K562 (cell line): ENCODE results near the gene TUBB6. TPM values are rescaled to one million over a fixed set of nuclear protein-coding genes. Genes with fewer than 3 reads are reported as not detected.

Experiments used
- ATAC-seq: fragments of 200-7000 bp; cut with Tn5 transposase; 3 replicates; pipeline ENCODE4 v1.9.1; 2020; ENCODE audit warnings: moderate library complexity
- BruUV-seq: library from RNA; stranded (reverse); fragments of 400-500 nt; replicated peaks from 2 replicates; lab custom pipeline; 2021; lab: Mats Ljungman, UMichigan
- CTCF ChIA-PET: fragments of 300-600 bp; formaldehyde crosslinking; extraction: SDS; loops from one replicate; lab custom pipeline; 2021; ENCODE audit warnings: low intra/inter-chr PET ratio; lab: Yijun Ruan, JAX
- POLR2A ChIA-PET: fragments of 300-600, 350-650 bp; sonication (Branson Sonifier 250); formaldehyde crosslinking; extraction: SDS; loops from one replicate; lab custom pipeline; 2021; ENCODE audit warnings: antibody characterized with exemption, inconsistent platforms; lab: Yijun Ruan, JAX
- DNase-seq, 4 experiments: peaks; one replicate each; pipeline versions ENCODE4 v3.0.0 to v3.0.0-alpha.2; 2011 to 2018; ENCODE audit warnings: low spot score in 3 of 4, mixed read lengths in 3 of 4; ENCODE audit errors: extremely low read depth in 1 of 4
- FAIRE-seq: peaks from 2 replicates; lab custom pipeline; 2011; peaks lifted over from hg19 to GRCh38; lab: Jason Lieb, UNC
- H2AFZ ChIP-seq: 2 replicates; pipeline ENCODE4 v1.6.0; 2011; ENCODE audit warnings: low read depth, low read length, control low read depth, inconsistent platforms
- H3K27ac ChIP-seq: fragments of 200-600 bp; 3 replicates; pipeline ENCODE4 v1.8.0; 2011; ENCODE audit warnings: low read depth, mild to moderate bottlenecking, control low read depth, inconsistent platforms, low read length, moderate library complexity, mixed read lengths; ENCODE audit errors: extremely low read depth
- H3K27me3 ChIP-seq, 2 experiments: fragments of 300-600 bp in 1 of 2; 2 replicates in 1 of 2; 3 replicates in 1 of 2; pipeline versions ENCODE4 v1.6.0 to v1.8.0; 2011; ENCODE audit warnings: inconsistent platforms in 2 of 2, low read length in 2 of 2, mild to moderate bottlenecking in 1 of 2, mixed read lengths in 1 of 2, moderate library complexity in 1 of 2; ENCODE audit not compliant: control insufficient read depth in 2 of 2, insufficient read depth in 2 of 2
- H3K36me3 ChIP-seq: fragments of 300-600 bp; 3 replicates; pipeline ENCODE4 v1.8.0; 2011; ENCODE audit warnings: mild to moderate bottlenecking, low read length, inconsistent platforms; ENCODE audit not compliant: control insufficient read depth, insufficient read depth
- H3K4me1 ChIP-seq, 2 experiments: fragments of 200-600 bp in 1 of 2; replicated peaks in 1 of 2; 2 replicates in 1 of 2; 3 replicates in 1 of 2; pipeline versions ENCODE4 v1.5.1 to v1.8.0; 2011; ENCODE audit warnings: inconsistent platforms in 2 of 2, low read length in 2 of 2, mild to moderate bottlenecking in 1 of 2, mixed read lengths in 1 of 2, moderate library complexity in 1 of 2; ENCODE audit not compliant: control insufficient read depth in 2 of 2, insufficient read depth in 2 of 2
- H3K4me2 ChIP-seq: 2 replicates; pipeline ENCODE4 v1.6.1; 2011; ENCODE audit warnings: low read length, control low read depth, inconsistent platforms, mixed read lengths; ENCODE audit not compliant: insufficient read depth
- H3K4me3 ChIP-seq: fragments of 200-600 bp; sonication (generic), shearing (Covaris generic); 2 replicates; pipeline ENCODE4 v1.5.1; 2016; ENCODE audit warnings: control low read depth, inconsistent platforms
- H3K79me2 ChIP-seq: fragments of 200-600 bp; 3 replicates; pipeline ENCODE4 v1.8.0; 2011; ENCODE audit warnings: low read length, inconsistent platforms; ENCODE audit not compliant: control insufficient read depth, insufficient read depth
- H3K9ac ChIP-seq, 2 experiments: 2 replicates each; pipeline versions ENCODE4 v1.6.0 to v1.6.1; 2011; ENCODE audit warnings: low read depth in 2 of 2, low read length in 2 of 2, control low read depth in 1 of 2, inconsistent platforms in 1 of 2, mild to moderate bottlenecking in 1 of 2, mixed read lengths in 1 of 2; ENCODE audit not compliant: insufficient read depth in 1 of 2
- H3K9me1 ChIP-seq: one replicate; pipeline ENCODE4 v1.6.0; 2011; ENCODE audit warnings: inconsistent platforms, mild to moderate bottlenecking, low read length, moderate library complexity; ENCODE audit not compliant: control insufficient read depth, insufficient read depth
- H3K9me3 ChIP-seq: replicated peaks from 2 replicates; pipeline ENCODE4 v1.5.1; 2011; ENCODE audit warnings: low read depth, low read length, inconsistent platforms; ENCODE audit not compliant: control insufficient read depth, insufficient read depth
- H4K20me1 ChIP-seq: replicated peaks from 2 replicates; pipeline ENCODE4 v1.6.1; 2011; ENCODE audit warnings: low read length, inconsistent platforms, mixed read lengths; ENCODE audit not compliant: control insufficient read depth, insufficient read depth
- BCL6 ChIP-seq: fragments of 250-450 bp; sonication (Bioruptor Pico); IDR thresholded peaks from 2 replicates; pipeline ENCODE4 v1.4.0; 2020
- E2F3 ChIP-seq: fragments of 250-450 bp; sonication (Bioruptor Pico); IDR thresholded peaks from 2 replicates; pipeline ENCODE4 v1.4.0; 2020; ENCODE audit warnings: mild to moderate bottlenecking
- FOXJ2 ChIP-seq: fragments of 200-800 bp; sonication (Bioruptor generic); IDR thresholded peaks from 2 replicates; pipeline ENCODE4 v1.6.1; 2016; ENCODE audit warnings: missing genetic modification characterization, missing compliant biosample characterization
- MAFG ChIP-seq: fragments of 450-650 bp; conservative IDR thresholded peaks from 2 replicates; pipeline ENCODE4 v1.6.1; 2016; ENCODE audit warnings: missing genetic modification characterization, missing compliant biosample characterization
- NCOA2 ChIP-seq, 2 experiments: fragments of 450-650 bp; IDR thresholded peaks; 2 replicates each; pipeline ENCODE4 v1.6.1; 2018; ENCODE audit warnings: mild to moderate bottlenecking in 2 of 2, moderate library complexity in 1 of 2; ENCODE audit not compliant: partially characterized antibody in 2 of 2
- POLR3G ChIP-seq: IDR thresholded peaks from 2 replicates; pipeline ENCODE4 v1.6.1; 2011; ENCODE audit not compliant: insufficient read length, insufficient replicate concordance; ENCODE audit errors: extremely low read depth
- TFE3 ChIP-seq: fragments of 450-650 bp; formaldehyde crosslinking; IDR thresholded peaks from 2 replicates; pipeline ENCODE4 v1.4.0; 2020; ENCODE audit warnings: mild to moderate bottlenecking, mixed read lengths
- ZMIZ1 ChIP-seq, 2 experiments: fragments of 150-350 bp in 1 of 2; IDR thresholded peaks; 2 replicates each; pipeline ENCODE4 v1.6.1; 2012 to 2016; ENCODE audit warnings: low read depth in 2 of 2, low read length in 2 of 2, mild to moderate bottlenecking in 1 of 2, moderate library complexity in 1 of 2
- ZNF133 ChIP-seq: fragments of 250-450 bp; sonication (Bioruptor Pico); IDR thresholded peaks from 2 replicates; pipeline ENCODE4 v1.4.0; 2020; ENCODE audit warnings: mild to moderate bottlenecking
- ZNF766 ChIP-seq: fragments of 200-800 bp; sonication (Bioruptor generic); conservative IDR thresholded peaks from 2 replicates; pipeline ENCODE4 v1.6.1; 2016; ENCODE audit warnings: missing genetic modification characterization, missing compliant biosample characterization
- whole genome bisulfite sequencing: fragments of 100-300 bp; shearing (Covaris generic); methylation state at CpG from one replicate; pipeline ENCODE4 v1.1.6; 2016; ENCODE audit warnings: low coverage, mixed read lengths; ENCODE audit not compliant: insufficient coverage; ENCODE audit errors: missing lambda C conversion rate; 5-methylcytosine and 5-hydroxymethylcytosine counted together
- in situ Hi-C: fragments of 300-500 bp; cut with MboI; formaldehyde crosslinking; loops from 4 replicates; pipeline ENCODE4 v1.15.0; 2018; ENCODE audit warnings: inconsistent platforms, mixed read lengths
- intact Hi-C: fragments of 100-400 bp; cut with micrococcal nuclease; formaldehyde crosslinking; loops from 2 replicates; pipeline ENCODE4 v1.14.2; 2022
- polyA plus RNA-seq, 8 experiments: library from polyadenylated mRNA; depleted of rRNA in 4 of 8; stranded (reverse) in 5 of 8; unstranded in 3 of 8; fragments of >200 nt; fragmentation: Nextera tagmentation in 2 of 8; fragmentation: Illumina TruSeq in 1 of 8; extraction: Ambion mirVana in 2 of 8; extraction: Trizol in 1 of 8; gene quantifications; 2 replicates each; pipeline versions ENCODE4 v1.2.1 to v1.2.3, GENCODE V29; 2011 to 2014; ENCODE audit warnings: inconsistent platforms in 1 of 8, missing spikeins in 1 of 8
- total RNA-seq, 7 experiments: library from RNA; depleted of rRNA in 6 of 7; stranded (reverse); fragments of >200 nt in 6 of 7; fragmentation: Illumina TruSeq in 2 of 7; extraction: Trizol in 2 of 7; gene quantifications; 2 replicates each; pipeline versions ENCODE4 v1.2.1 to v1.2.3, GENCODE V29; 2011 to 2021; ENCODE audit warnings: low replicate concordance in 1 of 7
- TF ChIP-seq, protein P1 (sequence below): sonication (generic); formaldehyde crosslinking; IDR thresholded peaks from 2 replicates; pipeline ENCODE4 v1.8.0; 2023; ENCODE audit warnings: mild to moderate bottlenecking, missing genetic modification reagents
- TF ChIP-seq, protein P2 (sequence below), 3 experiments: fragments of 200-800 bp in 1 of 3; fragments of 250-450 bp in 1 of 3; fragments of 450-650 bp in 1 of 3; sonication (Bioruptor Pico) in 1 of 3; sonication (Bioruptor generic) in 1 of 3; formaldehyde crosslinking in 1 of 3; IDR thresholded peaks; 2 replicates each; pipeline versions ENCODE4 v1.6.1 to v1.8.0; 2016 to 2022; ENCODE audit warnings: mild to moderate bottlenecking in 2 of 3, missing genetic modification characterization in 2 of 3, missing compliant biosample characterization in 1 of 3, moderate library complexity in 1 of 3

Gene TUBB6
- total and polyA plus RNA-seq, 9 of the 15 experiments (the other 6 are each of a cell fraction or from before 2014, with no cell fraction given): 43.9 to 404 (median 81.1) TPM

DNA sequence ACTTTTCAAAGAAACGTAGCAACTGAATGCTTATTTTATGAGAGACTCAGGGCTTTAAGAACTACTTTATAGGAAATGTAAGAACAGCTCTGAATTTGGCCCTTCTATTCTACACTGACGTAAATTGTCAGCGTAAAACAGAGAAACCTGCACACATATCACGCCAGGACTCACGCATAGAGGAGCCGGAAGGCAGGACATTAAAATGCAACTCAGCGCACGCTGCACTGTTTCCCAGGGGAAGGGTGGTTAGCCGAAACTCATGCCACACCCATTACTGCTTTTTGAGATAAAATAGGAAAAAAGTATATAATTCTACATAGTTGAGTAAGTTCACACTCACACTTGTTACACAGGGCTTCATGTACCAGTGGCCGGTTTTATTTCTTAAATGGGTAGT is 7.4 kb downstream of the TUBB6 start:
- WGBS: 40% methylated on average over 10 of the region's 10 CpGs
- in situ Hi-C loops (no loop called here), intact Hi-C loops (no loop called here)
- ATAC-seq: peak; percentile 74
- peaks cover 39% of the 10 kb centered on the region for H3K79me2 ChIP-seq
- peak overlapping the region; percentile 46; the same call in 1 of the 3 replicates for H3K27ac ChIP-seq
- ChIA-PET CTCF (no interaction called here), POLR2A (interaction anchor here (0.5 to 3.2 kb wide), 4 partner anchors 8 to 21 kb away, joined by 3 to 22 read pairs (median 10); no protein-coding TSS in a partner anchor)
- peaks cover 80% of the 10 kb centered on the region for H3K36me3 ChIP-seq
- H3K4me1 ChIP-seq: peaks cover 7 to 17% of the 10 kb centered on the region in 2 experiments; a peak in 4 of 5 replicates
- no peak overlapping the region for H2AFZ ChIP-seq
- peak; percentile 19 for FAIRE-seq
- no TSS peak for BruUV-seq
- H3K4me2 ChIP-seq: peak overlapping the region; percentile 22; the same call in 1 of the 2 replicates
- H3K9me3 ChIP-seq: peaks cover 17% of the 10 kb centered on the region
- H3K4me3 ChIP-seq: no peak overlapping the region
- H3K27me3 ChIP-seq: no peaks in the 10 kb centered on the region
- DNase-seq: peak in 1 of 4 experiments; percentile 44
- no peaks in the 10 kb centered on the region for H3K9me1 ChIP-seq
- H3K9ac ChIP-seq: no peak overlapping the region; a peak in 1 of 4 replicates
- H4K20me1 ChIP-seq: no peaks in the 10 kb centered on the region
- TF ChIP-seq MAFG (tag) (no peak), BCL6 (CRISPR knock-in tag) (no peak), ZNF133 (no peak), ZMIZ1 (IDR thresholded peaks at IDR 0.05; ENCODE audit: low read depth in 2 of 2, low read length in 2 of 2) (no peak), ZNF766 (CRISPR knock-in tag) (no peak), FOXJ2 (tag) (no peak), NCOA2 (IDR thresholded peaks at IDR 0.05; ENCODE audit: partially characterized antibody in 2 of 2) (no peak), POLR3G (no peak), E2F3 (CRISPR knock-in tag) (no peak), TFE3 (CRISPR knock-in tag) (no peak)
- TF ChIP-seq, protein P1, sequence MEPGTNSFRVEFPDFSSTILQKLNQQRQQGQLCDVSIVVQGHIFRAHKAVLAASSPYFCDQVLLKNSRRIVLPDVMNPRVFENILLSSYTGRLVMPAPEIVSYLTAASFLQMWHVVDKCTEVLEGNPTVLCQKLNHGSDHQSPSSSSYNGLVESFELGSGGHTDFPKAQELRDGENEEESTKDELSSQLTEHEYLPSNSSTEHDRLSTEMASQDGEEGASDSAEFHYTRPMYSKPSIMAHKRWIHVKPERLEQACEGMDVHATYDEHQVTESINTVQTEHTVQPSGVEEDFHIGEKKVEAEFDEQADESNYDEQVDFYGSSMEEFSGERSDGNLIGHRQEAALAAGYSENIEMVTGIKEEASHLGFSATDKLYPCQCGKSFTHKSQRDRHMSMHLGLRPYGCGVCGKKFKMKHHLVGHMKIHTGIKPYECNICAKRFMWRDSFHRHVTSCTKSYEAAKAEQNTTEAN (CRISPR knock-in tag): no peak
- TF ChIP-seq, protein P2, sequence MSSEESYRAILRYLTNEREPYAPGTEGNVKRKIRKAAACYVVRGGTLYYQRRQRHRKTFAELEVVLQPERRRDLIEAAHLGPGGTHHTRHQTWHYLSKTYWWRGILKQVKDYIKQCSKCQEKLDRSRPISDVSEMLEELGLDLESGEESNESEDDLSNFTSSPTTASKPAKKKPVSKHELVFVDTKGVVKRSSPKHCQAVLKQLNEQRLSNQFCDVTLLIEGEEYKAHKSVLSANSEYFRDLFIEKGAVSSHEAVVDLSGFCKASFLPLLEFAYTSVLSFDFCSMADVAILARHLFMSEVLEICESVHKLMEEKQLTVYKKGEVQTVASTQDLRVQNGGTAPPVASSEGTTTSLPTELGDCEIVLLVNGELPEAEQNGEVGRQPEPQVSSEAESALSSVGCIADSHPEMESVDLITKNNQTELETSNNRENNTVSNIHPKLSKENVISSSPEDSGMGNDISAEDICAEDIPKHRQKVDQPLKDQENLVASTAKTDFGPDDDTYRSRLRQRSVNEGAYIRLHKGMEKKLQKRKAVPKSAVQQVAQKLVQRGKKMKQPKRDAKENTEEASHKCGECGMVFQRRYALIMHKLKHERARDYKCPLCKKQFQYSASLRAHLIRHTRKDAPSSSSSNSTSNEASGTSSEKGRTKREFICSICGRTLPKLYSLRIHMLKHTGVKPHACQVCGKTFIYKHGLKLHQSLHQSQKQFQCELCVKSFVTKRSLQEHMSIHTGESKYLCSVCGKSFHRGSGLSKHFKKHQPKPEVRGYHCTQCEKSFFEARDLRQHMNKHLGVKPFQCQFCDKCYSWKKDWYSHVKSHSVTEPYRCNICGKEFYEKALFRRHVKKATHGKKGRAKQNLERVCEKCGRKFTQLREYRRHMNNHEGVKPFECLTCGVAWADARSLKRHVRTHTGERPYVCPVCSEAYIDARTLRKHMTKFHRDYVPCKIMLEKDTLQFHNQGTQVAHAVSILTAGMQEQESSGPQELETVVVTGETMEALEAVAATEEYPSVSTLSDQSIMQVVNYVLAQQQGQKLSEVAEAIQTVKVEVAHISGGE (CRISPR knock-in tag; IDR thresholded peaks at IDR 0.05): no peak
